Epithelial cell of proximal tubule (primary cell): ENCODE data around the gene GPSM1. TPM values are rescaled to one million over a fixed set of nuclear protein-coding genes. Genes with fewer than 3 reads are reported as not detected.

Experiments used
- DNase-seq: peaks from one replicate; pipeline ENCODE4 v3.0.0-alpha.2; 2011; ENCODE audit warnings: low read depth
- H3K4me3 ChIP-seq: 2 replicates; pipeline ENCODE4 v1.5.1; 2011; ENCODE audit warnings: low read depth, mild to moderate bottlenecking, low read length
- total RNA-seq: library from RNA; depleted of rRNA; stranded (reverse); fragments of >200 nt; gene quantifications from 2 replicates; pipeline ENCODE4 v1.2.3, GENCODE V29; 2015
- TF ChIP-seq, protein P1 (sequence below): conservative IDR thresholded peaks from 2 replicates; pipeline ENCODE4 v1.5.1; 2012; ENCODE audit warnings: low read depth, mild to moderate bottlenecking, low read length

The GPSM1 gene
- total RNA-seq, 1 donor from 2014 or later = 28.2 TPM

DNA sequence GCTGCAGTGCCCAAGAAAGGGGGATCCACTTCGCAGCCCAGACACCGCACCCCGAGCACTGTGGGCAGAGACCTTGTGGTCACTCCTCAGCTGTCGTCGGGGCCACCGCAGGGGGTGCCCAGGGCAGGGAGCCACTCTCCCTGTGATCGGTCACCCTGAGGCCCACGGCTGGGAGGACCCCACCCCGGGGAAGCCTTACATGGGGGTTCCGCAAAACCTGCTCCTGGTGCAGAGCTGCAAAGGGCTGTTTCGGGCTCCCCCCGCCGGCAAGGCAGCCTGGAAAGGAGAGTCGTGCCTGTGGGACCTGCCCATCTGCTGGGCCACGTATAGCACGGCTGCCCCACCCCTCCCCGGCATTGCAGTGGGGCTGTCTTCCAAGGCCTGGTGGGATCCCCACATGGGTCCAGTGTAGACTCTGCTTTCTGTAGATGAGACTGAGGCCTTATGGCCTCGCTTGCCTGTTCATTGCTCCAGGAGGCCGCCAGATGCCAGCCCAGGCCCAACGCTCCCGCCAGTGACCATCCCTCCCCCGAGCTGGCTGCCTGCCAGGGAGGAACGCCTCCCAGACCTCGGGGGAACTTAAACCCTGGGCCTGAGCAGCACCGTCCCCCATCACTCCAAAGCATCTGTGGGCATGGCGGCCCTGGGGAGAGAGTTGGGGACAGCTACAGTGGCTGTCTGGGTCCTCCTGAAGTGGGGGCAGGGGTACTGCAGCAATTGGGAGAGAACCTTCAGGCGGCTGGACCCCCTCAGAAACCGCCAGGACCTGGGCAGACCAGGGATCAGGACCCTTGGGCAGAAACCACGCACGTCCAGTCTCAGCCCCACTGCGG lies 37.8 kb downstream of the GPSM1 start:
- TF ChIP-seq, protein P1, sequence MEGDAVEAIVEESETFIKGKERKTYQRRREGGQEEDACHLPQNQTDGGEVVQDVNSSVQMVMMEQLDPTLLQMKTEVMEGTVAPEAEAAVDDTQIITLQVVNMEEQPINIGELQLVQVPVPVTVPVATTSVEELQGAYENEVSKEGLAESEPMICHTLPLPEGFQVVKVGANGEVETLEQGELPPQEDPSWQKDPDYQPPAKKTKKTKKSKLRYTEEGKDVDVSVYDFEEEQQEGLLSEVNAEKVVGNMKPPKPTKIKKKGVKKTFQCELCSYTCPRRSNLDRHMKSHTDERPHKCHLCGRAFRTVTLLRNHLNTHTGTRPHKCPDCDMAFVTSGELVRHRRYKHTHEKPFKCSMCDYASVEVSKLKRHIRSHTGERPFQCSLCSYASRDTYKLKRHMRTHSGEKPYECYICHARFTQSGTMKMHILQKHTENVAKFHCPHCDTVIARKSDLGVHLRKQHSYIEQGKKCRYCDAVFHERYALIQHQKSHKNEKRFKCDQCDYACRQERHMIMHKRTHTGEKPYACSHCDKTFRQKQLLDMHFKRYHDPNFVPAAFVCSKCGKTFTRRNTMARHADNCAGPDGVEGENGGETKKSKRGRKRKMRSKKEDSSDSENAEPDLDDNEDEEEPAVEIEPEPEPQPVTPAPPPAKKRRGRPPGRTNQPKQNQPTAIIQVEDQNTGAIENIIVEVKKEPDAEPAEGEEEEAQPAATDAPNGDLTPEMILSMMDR = no peak
- no peak for DNase-seq
- H3K4me3 ChIP-seq = no peak overlapping the region

DNA sequence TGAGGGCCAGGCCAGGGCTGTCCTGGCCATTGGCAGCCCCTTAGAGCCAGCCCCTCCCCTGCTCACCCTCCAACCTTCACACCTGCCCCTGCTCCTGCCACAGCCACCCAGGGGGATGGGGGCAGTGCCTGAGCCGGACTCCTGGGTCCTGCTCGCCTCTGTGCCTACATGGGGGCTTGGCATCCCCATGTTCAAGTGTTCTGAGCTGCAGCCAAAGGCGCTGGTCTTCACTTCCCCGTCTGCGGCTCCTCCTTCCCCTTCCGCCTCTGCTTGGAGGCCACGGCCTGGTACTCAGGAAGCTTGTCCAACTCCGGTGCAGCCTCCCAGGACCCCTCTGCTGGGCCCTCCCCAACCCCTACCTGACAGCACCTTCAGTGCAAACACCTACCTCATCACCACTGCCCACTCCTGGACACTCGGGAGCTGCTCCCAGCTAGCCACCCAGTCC lies 38.5 kb downstream of the GPSM1 start:
- DNase-seq = no peak
- TF ChIP-seq, protein P1 = no peak
- H3K4me3 ChIP-seq = no peak overlapping the region

DNA sequence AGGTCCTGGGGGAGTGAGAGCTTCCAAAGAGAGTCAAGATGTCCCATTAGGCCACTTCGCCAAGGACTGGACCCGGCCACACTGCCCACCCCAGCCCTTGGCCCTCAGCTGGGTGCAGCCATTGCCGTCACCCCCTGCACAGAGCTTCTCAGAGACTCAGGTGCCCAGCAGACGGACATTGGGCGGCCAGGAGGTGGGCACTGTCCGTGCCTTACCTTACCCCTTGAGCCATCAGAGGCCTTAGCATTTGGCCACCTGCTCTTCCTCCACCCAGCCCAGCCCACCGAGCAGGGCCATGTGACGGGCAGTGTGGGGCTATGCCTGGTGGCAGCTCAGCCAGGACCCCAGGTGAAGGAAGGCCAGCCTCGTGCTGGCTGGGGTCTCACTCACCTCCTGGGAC lies 39.5 kb downstream of the GPSM1 start:
- TF ChIP-seq, protein P1 = no peak
- no peak overlapping the region for H3K4me3 ChIP-seq
- no peak for DNase-seq

DNA sequence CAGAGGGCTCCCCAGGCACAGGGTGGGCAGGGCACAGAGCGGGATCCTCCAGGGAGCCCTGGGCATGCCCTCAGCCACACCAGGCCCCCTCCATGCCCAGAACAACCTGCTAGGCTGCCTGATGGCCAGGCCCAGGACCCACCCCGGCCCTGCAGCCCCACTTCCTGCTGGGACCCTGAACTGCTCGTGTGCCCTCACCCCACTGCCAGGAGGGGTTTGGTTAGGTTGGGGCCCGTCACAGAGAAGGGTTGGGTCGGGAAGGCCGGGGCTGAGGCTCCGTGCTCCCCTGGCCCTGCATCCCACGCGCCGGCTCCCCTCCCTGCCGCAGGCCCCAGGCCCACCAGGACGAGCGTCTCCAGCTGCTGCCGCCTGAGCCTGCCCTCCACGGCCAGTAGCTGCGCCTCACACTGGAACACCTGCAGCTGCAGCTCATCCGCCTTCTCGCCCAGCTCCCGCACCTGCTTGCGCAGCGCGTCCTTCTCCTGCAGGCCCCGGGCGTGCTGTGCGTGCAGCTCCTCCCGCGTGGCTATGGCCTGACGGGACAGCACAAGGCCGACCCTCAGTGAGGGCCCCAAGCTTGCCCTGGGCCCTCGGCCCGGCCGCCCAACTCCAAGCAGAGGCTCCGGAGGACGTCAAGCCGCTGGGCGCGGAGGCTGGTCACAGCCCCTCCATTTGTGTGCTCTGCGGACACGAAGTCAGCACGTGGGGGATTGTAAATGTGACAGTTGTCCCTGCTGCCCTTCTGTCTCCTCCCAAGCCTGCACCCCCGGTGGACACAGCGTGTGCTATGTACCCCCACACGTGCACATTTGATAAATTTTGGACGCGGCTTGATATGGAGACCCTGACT lies 40.2 kb downstream of the GPSM1 start:
- TF ChIP-seq, protein P1 = no peak
- no peak overlapping the region for H3K4me3 ChIP-seq
- no peak for DNase-seq

DNA sequence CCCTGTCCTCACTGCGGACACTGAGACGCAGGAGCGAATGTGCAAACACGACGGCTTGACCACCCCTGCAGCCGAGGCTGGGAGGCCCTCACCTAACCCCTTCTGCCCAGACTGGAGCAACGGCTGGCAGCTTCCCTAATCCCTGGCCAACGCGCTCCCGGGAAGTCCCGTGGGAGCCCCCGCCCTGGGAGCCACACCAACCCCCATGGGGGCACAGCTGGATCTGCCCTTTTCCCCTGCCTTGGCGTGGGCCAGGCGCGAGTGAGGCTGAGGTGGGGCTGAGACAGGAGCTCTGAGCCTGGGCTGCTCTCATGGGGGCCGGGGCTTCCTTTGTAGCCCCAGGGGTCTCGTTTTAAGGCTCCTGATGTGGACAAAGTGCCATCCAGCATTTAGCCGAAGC lies 40.9 kb downstream of the GPSM1 start:
- TF ChIP-seq, protein P1 = no peak

DNA sequence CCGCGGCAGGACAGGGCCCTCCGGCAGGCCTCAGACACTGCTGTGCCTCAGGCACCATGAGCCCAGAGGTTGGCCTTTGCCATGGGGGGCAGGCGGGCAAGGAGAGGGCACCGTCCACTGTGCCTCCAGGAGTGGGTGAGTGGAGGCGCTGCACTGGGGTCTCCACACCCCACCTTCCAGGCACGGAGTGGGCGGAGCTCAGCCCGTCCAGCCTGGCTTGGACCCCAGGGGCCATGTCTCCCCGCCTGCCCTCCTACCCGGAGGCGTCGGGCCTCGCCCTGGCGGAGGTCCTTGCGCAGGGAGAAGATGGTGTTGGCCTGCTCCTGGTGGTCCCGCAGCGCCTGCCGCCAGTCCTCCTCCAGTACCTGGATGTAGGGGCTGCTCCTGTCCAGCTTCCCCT lies 42.7 kb downstream of the GPSM1 start:
- no peak for DNase-seq
- TF ChIP-seq, protein P1 = no peak
- H3K4me3 ChIP-seq = no peak overlapping the region

More for the DNA sequence above, 40.9 kb downstream of the GPSM1 start:
- no peak for DNase-seq
- no peak overlapping the region for H3K4me3 ChIP-seq
